SK-N-SH (cell line): ENCODE measurements around the gene FNDC3B. TPM values are rescaled to one million over a fixed set of nuclear protein-coding genes. Genes with fewer than 3 reads are reported as not detected.

ENCODE experiments used
- CTCF ChIA-PET: fragments of 300-600, 350-600 bp; formaldehyde crosslinking; extraction: SDS; loops from one replicate; lab custom pipeline; 2021; lab: Yijun Ruan, JAX
- POLR2A ChIA-PET: fragments of 350-600 bp; sonication (Branson Sonifier 250); formaldehyde crosslinking; extraction: SDS; loops from one replicate; lab custom pipeline; 2020; ENCODE audit warnings: antibody characterized with exemption, inconsistent platforms; lab: Yijun Ruan, JAX
- DNase-seq: peaks from one replicate; pipeline ENCODE4 v3.0.0; 2012
- H2AFZ ChIP-seq: fragments of 200-600 bp; sonication (generic); 2 replicates; pipeline ENCODE4 v1.8.1; 2016; ENCODE audit warnings: antibody characterized with exemption, mild to moderate bottlenecking, low read depth
- H3F3A ChIP-seq: fragments of 200-600 bp; sonication (generic); replicated peaks from 2 replicates; pipeline ENCODE3; 2016; ENCODE audit warnings: antibody characterized with exemption, mild to moderate bottlenecking; ENCODE audit not compliant: insufficient read depth
- H3K27ac ChIP-seq, 2 experiments: fragments of 200-500 bp in 1 of 2; fragments of 200-600 bp in 1 of 2; sonication (Bioruptor generic) in 1 of 2; sonication (generic), shearing (Covaris generic) in 1 of 2; 2 replicates each; pipeline versions ENCODE4 v1.5.1 to v1.6.1; 2014 to 2016; ENCODE audit warnings: low read depth in 2 of 2, inconsistent platforms in 1 of 2, low read length in 1 of 2, mild to moderate bottlenecking in 1 of 2, mixed read lengths in 1 of 2
- H3K27me3 ChIP-seq: fragments of 200-600 bp; sonication (generic), shearing (Covaris generic); 2 replicates; pipeline ENCODE4 v1.6.1; 2016; ENCODE audit warnings: mixed run types; ENCODE audit not compliant: insufficient read depth
- H3K36me3 ChIP-seq, 2 experiments: fragments of 200-500 bp in 1 of 2; fragments of 200-600 bp in 1 of 2; sonication (Bioruptor generic) in 1 of 2; sonication (generic) in 1 of 2; replicated peaks in 1 of 2; 2 replicates each; pipeline versions ENCODE3 to v1.5.1; 2014 to 2016; ENCODE audit warnings: low read length in 1 of 2, mild to moderate bottlenecking in 1 of 2; ENCODE audit not compliant: insufficient read depth in 2 of 2, control insufficient read depth in 1 of 2
- H3K4me1 ChIP-seq, 2 experiments: fragments of 200-500 bp in 1 of 2; fragments of 200-600 bp in 1 of 2; sonication (Bioruptor generic) in 1 of 2; sonication (generic), shearing (Covaris generic) in 1 of 2; 2 replicates each; pipeline versions ENCODE4 v1.5.1 to v1.6.1; 2014 to 2016; ENCODE audit warnings: low read depth in 1 of 2, low read length in 1 of 2, mixed run types in 1 of 2; ENCODE audit not compliant: insufficient read depth in 2 of 2, control insufficient read depth in 1 of 2
- H3K4me2 ChIP-seq: fragments of 200-600 bp; sonication (generic), shearing (Covaris generic); 2 replicates; pipeline ENCODE4 v1.6.1; 2017; ENCODE audit warnings: mixed run types
- H3K4me3 ChIP-seq, 2 experiments: fragments of 200-500 bp in 1 of 2; fragments of 200-600 bp in 1 of 2; sonication (Bioruptor generic) in 1 of 2; sonication (generic), shearing (Covaris generic) in 1 of 2; 2 replicates each; pipeline versions ENCODE4 v1.5.1 to v1.8.1; 2014 to 2016; ENCODE audit warnings: low read depth in 2 of 2, inconsistent platforms in 1 of 2, low read length in 1 of 2, mild to moderate bottlenecking in 1 of 2, mixed read lengths in 1 of 2, moderate library complexity in 1 of 2
- H3K79me2 ChIP-seq: fragments of 200-600 bp; sonication (generic); 2 replicates; pipeline ENCODE4 v1.8.1; 2017; ENCODE audit warnings: mild to moderate bottlenecking; ENCODE audit not compliant: insufficient read depth
- H3K9ac ChIP-seq: fragments of 200-600 bp; sonication (generic); 2 replicates; pipeline ENCODE4 v1.6.1; 2017; ENCODE audit warnings: mixed run types
- H3K9me2 ChIP-seq: fragments of 200-600 bp; sonication (generic); 2 replicates; pipeline ENCODE4 v1.6.1; 2017; ENCODE audit warnings: mixed run types
- H3K9me3 ChIP-seq: fragments of 200-600 bp; sonication (generic); 2 replicates; pipeline ENCODE4 v1.6.1; 2017; ENCODE audit warnings: mixed run types, mild to moderate bottlenecking, moderate library complexity
- H4K20me1 ChIP-seq: fragments of 200-600 bp; sonication (generic); 2 replicates; pipeline ENCODE4 v1.6.1; 2017; ENCODE audit warnings: mild to moderate bottlenecking, mixed run types; ENCODE audit not compliant: insufficient read depth
- CHD2 ChIP-seq: fragments of 150-350 bp; IDR thresholded peaks from 2 replicates; pipeline ENCODE4 v1.6.1; 2018; ENCODE audit warnings: low read length; ENCODE audit not compliant: partially characterized antibody
- EP300 ChIP-seq, 2 experiments: IDR thresholded peaks; 2 replicates each; pipeline versions ENCODE4 v1.4.0 to v1.6.1; 2012; ENCODE audit warnings: borderline replicate concordance in 1 of 2, low read depth in 1 of 2, low read length in 1 of 2
- FOSL2 ChIP-seq: IDR thresholded peaks from 2 replicates; pipeline ENCODE4 v1.4.0; 2012; ENCODE audit warnings: low read depth, mild to moderate bottlenecking, moderate library complexity, borderline replicate concordance
- FOXM1 ChIP-seq: IDR thresholded peaks from 2 replicates; pipeline ENCODE4 v1.4.0; 2012; ENCODE audit warnings: low read depth, mild to moderate bottlenecking
- GABPA ChIP-seq: IDR thresholded peaks from 2 replicates; pipeline ENCODE4 v1.4.0; 2012; ENCODE audit warnings: low read depth, mild to moderate bottlenecking
- GATA2 ChIP-seq: sonication (generic); formaldehyde crosslinking; IDR thresholded peaks from 2 replicates; pipeline ENCODE4 v1.5.0; 2020; ENCODE audit warnings: mild to moderate bottlenecking, missing genetic modification reagents
- IRF3 ChIP-seq: fragments of 150-350 bp; IDR thresholded peaks from 2 replicates; pipeline ENCODE4 v1.6.1; 2016; ENCODE audit warnings: mild to moderate bottlenecking, low read depth, low read length
- MEF2A ChIP-seq: IDR thresholded peaks from 2 replicates; pipeline ENCODE4 v1.4.0; 2012; ENCODE audit warnings: low read depth, borderline replicate concordance
- MXI1 ChIP-seq: IDR thresholded peaks from 2 replicates; pipeline ENCODE4 v1.6.1; 2012; ENCODE audit warnings: mild to moderate bottlenecking, low read depth, low read length, improper control_type of control experiment
- POLR2AphosphoS5 ChIP-seq: IDR thresholded peaks from 2 replicates; pipeline ENCODE4 v1.6.1; 2012; ENCODE audit warnings: low read depth, low read length
- RAD21 ChIP-seq: IDR thresholded peaks from 2 replicates; pipeline ENCODE4 v1.6.1; 2012; ENCODE audit warnings: mild to moderate bottlenecking, low read length
- RCOR1 ChIP-seq: fragments of 150-350 bp; IDR thresholded peaks from 2 replicates; pipeline ENCODE4 v1.6.1; 2017; ENCODE audit warnings: antibody characterized with exemption, low read length
- REST ChIP-seq: IDR thresholded peaks from 2 replicates; pipeline ENCODE4 v1.6.1; 2012; ENCODE audit warnings: mild to moderate bottlenecking, low read depth, low read length, moderate library complexity
- RFX5 ChIP-seq: IDR thresholded peaks from 2 replicates; pipeline ENCODE4 v1.6.1; 2012; ENCODE audit warnings: mild to moderate bottlenecking, improper control_type of control experiment, low read length
- TAF1 ChIP-seq: IDR thresholded peaks from 2 replicates; pipeline ENCODE4 v1.6.1; 2012; ENCODE audit warnings: low read depth, mild to moderate bottlenecking, low read length, moderate library complexity, borderline replicate concordance
- TCF12 ChIP-seq: IDR thresholded peaks from 2 replicates; pipeline ENCODE4 v1.4.0; 2012
- WGBS: methylation state at CpG from one replicate; pipeline ENCODE4 v1.1.6; 2017; ENCODE audit warnings: low lambda C conversion rate; 5-methylcytosine and 5-hydroxymethylcytosine counted together
- polyA plus RNA-seq, 3 experiments: library from polyadenylated mRNA; depleted of rRNA; stranded (reverse); fragments of >200 nt; gene quantifications; 2 replicates each; pipeline ENCODE4 v1.2.3, GENCODE V29; 2012

FNDC3B gene
- polyA plus RNA-seq, 1 of the 3 experiments (the other 2 are of a cell fraction), result 10.4 TPM

GRCh38 chr3:172127141-172127540 lies 87.8 kb downstream of the FNDC3B start:
- H3K9me3 ChIP-seq, result no peaks in the 10 kb centered on the region
- H3K27me3 ChIP-seq, result no peaks in the 10 kb centered on the region
- H3K4me3 ChIP-seq, result no peak overlapping the region
- WGBS, result 94% methylated on average over 2 of the region's 2 CpGs
- H3K36me3 ChIP-seq, result peaks cover 7 to 33% of the 10 kb centered on the region in 2 experiments
- H2AFZ ChIP-seq, result no peak overlapping the region
- DNase-seq, result no peak
- peaks cover 20 to 63% of the 10 kb centered on the region in 2 experiments for H3K4me1 ChIP-seq
- peak overlapping the region; percentile 5 to 49; a peak in 1 of 4 replicates for H3K27ac ChIP-seq
- H3F3A ChIP-seq, result peaks cover 37% of the 10 kb centered on the region
- H3K79me2 ChIP-seq, result peaks cover 90% of the 10 kb centered on the region
- ChIA-PET POLR2A (no interaction called here), CTCF (interaction anchor here (1.3 kb wide), 1 partner anchor 206 kb away, joined by 3 read pairs; no protein-coding TSS in a partner anchor)
- H4K20me1 ChIP-seq, result peaks cover 6% of the 10 kb centered on the region
- TF ChIP-seq RFX5 (no peak), GATA2 (no peak), REST (no peak), GABPA (no peak), TCF12 (no peak), EP300 (IDR thresholded peaks at IDR 0.05; ENCODE audit: borderline replicate concordance in 1 of 2, low read depth in 1 of 2, low read length in 1 of 2) (no peak), POLR2AphosphoS5 (no peak), FOSL2 (no peak), RAD21 (no peak)
- 0 out of 2 replicates have a peak overlapping the region, but pooled peaks have one; percentile 15 for H3K4me2 ChIP-seq
- no peaks in the 10 kb centered on the region for H3K9me2 ChIP-seq
- no peak overlapping the region for H3K9ac ChIP-seq

- peaks cover 90% of the 10 kb centered on the region for H3K79me2 ChIP-seq
- no peak for DNase-seq
- no peaks in the 10 kb centered on the region for H3K9me2 ChIP-seq
- H3K4me2 ChIP-seq, result no peak overlapping the region
- 92% methylated on average over 6 of the region's 6 CpGs for WGBS
- peaks cover 7 to 27% of the 10 kb centered on the region in 2 experiments for H3K36me3 ChIP-seq
- peak overlapping the region in 1 of 2 experiments; percentile 99; a peak in 1 of 4 replicates for H3K27ac ChIP-seq
- no peaks in the 10 kb centered on the region for H3K9me3 ChIP-seq
- peaks cover 37% of the 10 kb centered on the region for H3F3A ChIP-seq
- H3K27me3 ChIP-seq, result no peaks in the 10 kb centered on the region
- POLR2A ChIA-PET, result no interaction called here
- no peak for TF ChIP-seq RCOR1
- no peak for TF ChIP-seq IRF3
- TF ChIP-seq MEF2A, result no peak
- TF ChIP-seq CHD2, result no peak
- no peak for TF ChIP-seq FOXM1
- no peak for TF ChIP-seq TAF1
- no peak for TF ChIP-seq FOSL2
- no peak for TF ChIP-seq MXI1
- TF ChIP-seq GABPA, result no peak
- no peak overlapping the region for H2AFZ ChIP-seq
- no peak overlapping the region for H3K4me3 ChIP-seq
- H3K4me1 ChIP-seq, result peaks cover 20 to 63% of the 10 kb centered on the region in 2 experiments
- H3K9ac ChIP-seq, result no peak overlapping the region
- CTCF ChIA-PET, result interaction anchor here (1.1 to 2.1 kb wide), 3 partner anchors 9 to 214 kb away, joined by 3 to 6 read pairs (median 3); no protein-coding TSS in a partner anchor
- H4K20me1 ChIP-seq, result peaks cover 4% of the 10 kb centered on the region
Measured at GRCh38 chr3:172127929-172128580, 88.7 kb downstream of the FNDC3B start.
